Neural cell (in vitro differentiated cells): Measurements from ENCODE around the gene ERC2.

Experiments used
- CTCF ChIP-seq: fragments of 450-650 bp; IDR thresholded peaks from 2 replicates; pipeline ENCODE4 v1.5.1; 2014; ENCODE audit warnings: antibody characterized with exemption, mild to moderate bottlenecking, moderate library complexity; ENCODE audit not compliant: poor library complexity, severe bottlenecking
- EP300 ChIP-seq: fragments of 450-650 bp; conservative IDR thresholded peaks from 2 replicates; pipeline ENCODE4 v1.6.1; 2014; ENCODE audit warnings: antibody characterized with exemption, mild to moderate bottlenecking, moderate library complexity; ENCODE audit not compliant: poor library complexity, severe bottlenecking
- EZH2 ChIP-seq: fragments of 200-600, 300-800 bp; shearing (Covaris generic), sonication (generic); IDR thresholded peaks from 2 replicates; pipeline ENCODE4 v1.6.1; 2014; ENCODE audit warnings: antibody characterized with exemption, low read length, borderline replicate concordance, mild to moderate bottlenecking; ENCODE audit not compliant: insufficient read depth, poor library complexity, severe bottlenecking
- MXI1 ChIP-seq: fragments of 450-650 bp; conservative IDR thresholded peaks from 2 replicates; pipeline ENCODE4 v1.6.1; 2014; ENCODE audit warnings: antibody characterized with exemption, mild to moderate bottlenecking; ENCODE audit not compliant: poor library complexity, severe bottlenecking
- POLR2AphosphoS5 ChIP-seq: IDR thresholded peaks from 2 replicates; pipeline ENCODE4 v1.6.1; 2012
- RAD21 ChIP-seq: fragments of 450-650 bp; conservative IDR thresholded peaks from 2 replicates; pipeline ENCODE4 v1.6.1; 2014; ENCODE audit warnings: antibody characterized with exemption, mild to moderate bottlenecking, moderate library complexity
- REST ChIP-seq: IDR thresholded peaks from 2 replicates; pipeline ENCODE4 v1.6.1; 2012; ENCODE audit warnings: borderline replicate concordance
- SMC3 ChIP-seq: fragments of 450-650 bp; conservative IDR thresholded peaks from 2 replicates; pipeline ENCODE4 v1.6.1; 2014; ENCODE audit warnings: antibody characterized with exemption, mild to moderate bottlenecking, moderate library complexity; ENCODE audit not compliant: poor library complexity

- no peak for TF ChIP-seq CTCF
- TF ChIP-seq SMC3, result no peak
- TF ChIP-seq REST, result no peak
- no peak for TF ChIP-seq EZH2
- TF ChIP-seq MXI1, result no peak
- no peak for TF ChIP-seq RAD21
- no peak for TF ChIP-seq POLR2AphosphoS5
- TF ChIP-seq EP300, result no peak
These were observed 271.6 kb downstream of the ERC2 start for GRCh38 chr3:56196700-56197099.
